A673 (cell line): Measurements from ENCODE around the gene LGALS12.

ENCODE experiments used
- EZH2 ChIP-seq: fragments of 200-600 bp; sonication (generic); IDR thresholded peaks from 2 replicates; pipeline ENCODE4 v1.6.1; 2017; ENCODE audit warnings: borderline replicate concordance, low read depth, mild to moderate bottlenecking, mixed read lengths, antibody characterized with exemption, low read length; ENCODE audit not compliant: poor library complexity, severe bottlenecking
- TF ChIP-seq, protein P1 (sequence below): fragments of 300-800, 200-600 bp; sonication (generic); conservative IDR thresholded peaks from 2 replicates; pipeline ENCODE4 v1.5.1; 2017; ENCODE audit warnings: low read depth, mild to moderate bottlenecking, antibody characterized with exemption, low read length, moderate library complexity, mixed read lengths

- TF ChIP-seq, protein P1, sequence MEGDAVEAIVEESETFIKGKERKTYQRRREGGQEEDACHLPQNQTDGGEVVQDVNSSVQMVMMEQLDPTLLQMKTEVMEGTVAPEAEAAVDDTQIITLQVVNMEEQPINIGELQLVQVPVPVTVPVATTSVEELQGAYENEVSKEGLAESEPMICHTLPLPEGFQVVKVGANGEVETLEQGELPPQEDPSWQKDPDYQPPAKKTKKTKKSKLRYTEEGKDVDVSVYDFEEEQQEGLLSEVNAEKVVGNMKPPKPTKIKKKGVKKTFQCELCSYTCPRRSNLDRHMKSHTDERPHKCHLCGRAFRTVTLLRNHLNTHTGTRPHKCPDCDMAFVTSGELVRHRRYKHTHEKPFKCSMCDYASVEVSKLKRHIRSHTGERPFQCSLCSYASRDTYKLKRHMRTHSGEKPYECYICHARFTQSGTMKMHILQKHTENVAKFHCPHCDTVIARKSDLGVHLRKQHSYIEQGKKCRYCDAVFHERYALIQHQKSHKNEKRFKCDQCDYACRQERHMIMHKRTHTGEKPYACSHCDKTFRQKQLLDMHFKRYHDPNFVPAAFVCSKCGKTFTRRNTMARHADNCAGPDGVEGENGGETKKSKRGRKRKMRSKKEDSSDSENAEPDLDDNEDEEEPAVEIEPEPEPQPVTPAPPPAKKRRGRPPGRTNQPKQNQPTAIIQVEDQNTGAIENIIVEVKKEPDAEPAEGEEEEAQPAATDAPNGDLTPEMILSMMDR, result no peak
- TF ChIP-seq EZH2, result no peak
These were observed 4.6 kb downstream of the LGALS12 start for GRCh38 chr11:63510360-63511047.
